GM19397 (cell line): Measurements from ENCODE around the gene LRMDA.
A peak's percentile ranks its signal among the peaks of the same experiment; 100 is the strongest.
"Not testable (repeated sequence)": the region's sequence is repeated elsewhere in the genome, so short reads cannot be mapped to it uniquely, and the experiment has no call there.

Experiments
- ATAC-seq: cut with Tn5 transposase; IDR thresholded peaks from one replicate; pipeline ENCODE4 v1.9.1; 2021; ENCODE audit warnings: mild to moderate bottlenecking, moderate library complexity; ENCODE audit not compliant: unreplicated experiment

LRMDA gene

DNA sequence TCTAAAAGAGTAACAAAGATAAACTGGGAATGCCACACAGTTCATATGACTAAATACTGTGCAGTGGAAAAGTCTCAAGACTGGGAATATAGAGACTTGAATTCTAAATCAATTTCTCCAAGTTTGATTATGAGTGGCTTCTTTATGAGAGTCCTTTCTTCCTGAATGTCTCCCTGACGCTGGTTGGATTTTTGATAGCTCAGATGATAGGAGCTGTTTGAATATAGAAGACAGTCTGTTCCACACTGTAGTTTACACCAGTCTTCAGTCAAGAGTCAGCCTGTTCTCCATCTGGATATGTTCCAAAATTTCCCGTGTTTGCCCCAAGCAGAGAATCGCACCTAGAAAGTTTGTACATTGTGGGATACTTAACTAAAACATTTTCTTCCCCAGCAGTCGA is 173.7 kb downstream of the LRMDA start:
- ATAC-seq, result no peak

DNA sequence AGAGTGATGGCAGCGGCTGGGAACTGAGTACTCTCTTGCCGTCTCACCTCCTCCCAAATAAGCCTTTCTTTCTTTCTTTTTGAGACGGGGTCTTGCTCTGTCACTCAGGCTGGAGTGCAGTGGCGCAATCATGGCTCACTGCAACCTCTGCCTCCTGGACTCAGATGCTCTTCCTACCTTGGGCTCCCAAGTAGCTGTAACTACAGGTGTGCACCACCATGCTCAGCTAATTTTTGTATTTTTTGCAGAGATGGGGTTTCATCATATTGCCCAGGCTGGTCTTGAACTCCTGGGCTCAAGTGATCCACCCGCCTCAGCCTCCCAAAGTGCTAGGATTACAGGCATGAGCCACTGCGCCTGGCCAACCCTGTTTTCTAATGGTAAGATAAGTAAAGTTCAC is 174.4 kb downstream of the LRMDA start:
- ATAC-seq, result not testable (repeated sequence)

DNA sequence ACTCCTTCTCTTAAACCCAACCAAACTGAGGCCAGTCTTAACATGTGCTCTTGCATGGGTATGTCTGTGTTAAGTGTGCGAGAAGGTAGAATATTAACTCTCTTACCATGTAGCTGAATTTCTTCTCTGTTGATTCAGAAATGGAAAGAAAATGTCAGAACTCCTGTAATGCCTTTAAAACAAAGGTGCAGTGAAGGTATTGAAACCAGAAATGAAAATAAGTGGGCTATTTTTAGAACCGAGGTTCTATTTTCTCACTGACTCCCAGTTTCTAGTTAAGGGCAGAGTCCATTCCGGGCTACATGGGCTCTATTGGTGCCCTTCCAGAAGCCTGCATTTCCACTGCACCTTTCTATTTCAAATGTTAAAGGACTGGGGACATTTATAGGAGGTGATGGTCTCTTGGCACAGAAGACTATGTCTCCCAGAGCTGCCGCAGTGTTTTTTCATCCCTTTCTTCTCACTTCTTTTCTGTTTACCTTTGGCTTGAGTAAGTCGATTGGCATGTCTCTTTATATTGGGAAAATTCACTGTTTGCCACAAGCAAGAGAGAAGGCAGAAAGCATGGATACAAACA is 174.9 kb downstream of the LRMDA start:
- peak; percentile 62 for ATAC-seq

DNA sequence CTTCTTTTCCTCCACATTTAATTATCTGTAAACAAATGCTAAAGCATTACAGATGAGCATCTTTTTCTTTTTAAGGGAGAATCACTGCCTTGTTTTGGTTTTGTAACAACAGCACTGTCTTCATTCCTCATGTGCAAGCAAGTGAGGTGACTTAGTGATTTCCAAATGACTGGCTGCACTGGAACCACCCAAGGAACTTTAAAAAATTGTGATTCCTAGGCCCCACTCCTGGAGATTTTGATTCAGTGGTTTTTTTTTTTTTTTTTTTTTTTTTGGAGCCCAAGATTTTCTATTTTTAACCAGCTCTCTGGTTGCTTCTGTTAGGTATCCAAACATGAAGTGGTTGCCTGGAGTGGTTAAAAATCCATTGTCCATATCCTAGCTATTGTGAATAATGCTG is 176.2 kb downstream of the LRMDA start:
- ATAC-seq, result no peak

DNA sequence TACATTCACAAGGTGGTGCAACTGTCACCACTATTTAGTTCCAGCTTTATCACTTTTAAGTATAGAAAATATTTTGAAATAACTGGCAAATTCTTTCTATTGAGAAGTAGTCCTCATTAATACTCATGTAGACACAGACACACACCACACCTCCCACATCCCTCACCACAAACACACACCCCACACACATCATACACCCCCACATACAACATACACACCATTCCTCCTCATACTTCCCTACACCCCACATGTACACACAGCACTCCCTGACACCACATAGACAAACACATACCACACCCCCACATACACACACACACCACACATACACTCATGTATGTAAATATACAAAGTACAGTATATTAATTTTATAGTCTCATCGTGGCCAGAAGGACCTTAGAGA is 178.8 kb downstream of the LRMDA start:
- no peak for ATAC-seq

DNA sequence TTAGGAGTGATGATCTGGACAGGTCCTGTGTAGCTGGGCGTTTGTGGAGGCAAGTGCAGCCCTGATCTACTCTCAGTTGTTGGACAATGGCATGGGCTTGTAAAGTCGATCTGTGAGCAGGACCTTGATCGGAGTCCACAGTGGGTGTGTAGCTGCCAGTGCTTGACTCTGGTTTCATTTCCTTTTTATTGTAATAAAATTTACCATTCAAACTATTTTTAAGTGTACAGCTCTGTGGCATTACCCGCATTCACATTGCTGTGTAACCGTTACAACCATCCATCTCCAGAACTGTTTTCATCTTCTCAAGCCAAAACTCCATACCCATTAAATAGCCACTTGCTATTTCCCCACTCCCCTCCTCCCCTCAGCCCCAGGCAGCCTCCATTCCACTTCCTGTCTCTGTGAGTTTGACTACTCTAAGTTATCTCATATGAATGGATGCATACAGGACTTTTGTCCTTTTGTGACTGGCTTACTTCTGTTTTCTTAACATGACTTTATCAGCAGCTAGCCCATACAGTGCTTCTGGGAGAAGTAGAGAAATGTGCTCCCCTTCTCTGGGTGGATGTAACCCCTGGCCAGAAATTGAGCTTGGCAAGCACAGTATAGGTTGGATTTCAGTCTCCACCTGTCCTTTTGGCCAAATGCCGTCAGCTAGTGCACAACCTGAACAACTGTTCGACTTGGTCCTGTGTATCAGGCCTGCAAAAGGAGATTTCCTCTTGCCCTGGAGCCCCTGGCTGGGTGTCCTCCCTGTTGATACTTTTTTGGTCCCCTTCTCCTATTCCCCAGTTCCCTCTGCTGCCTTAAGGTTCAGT is 180.0 kb downstream of the LRMDA start:
- no peak for ATAC-seq

DNA sequence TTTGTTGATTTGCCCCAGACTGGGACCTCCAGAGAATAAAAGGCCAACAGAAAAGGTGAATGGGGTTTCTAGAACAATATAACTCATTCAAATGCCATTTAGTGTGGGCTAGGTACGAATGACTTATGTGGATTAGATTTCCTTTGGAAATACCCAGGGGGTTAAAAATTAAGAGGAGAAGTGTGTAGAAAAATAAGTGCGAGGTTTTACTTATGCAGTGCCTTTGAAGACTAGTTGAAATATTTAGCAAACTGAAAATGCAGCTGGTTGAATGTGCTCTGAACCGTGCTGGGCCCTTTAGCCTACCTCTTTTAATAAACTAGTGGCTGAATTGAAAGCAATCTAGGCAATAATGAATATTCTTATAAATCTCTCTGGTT is 180.6 kb downstream of the LRMDA start:
- ATAC-seq, result no peak

DNA sequence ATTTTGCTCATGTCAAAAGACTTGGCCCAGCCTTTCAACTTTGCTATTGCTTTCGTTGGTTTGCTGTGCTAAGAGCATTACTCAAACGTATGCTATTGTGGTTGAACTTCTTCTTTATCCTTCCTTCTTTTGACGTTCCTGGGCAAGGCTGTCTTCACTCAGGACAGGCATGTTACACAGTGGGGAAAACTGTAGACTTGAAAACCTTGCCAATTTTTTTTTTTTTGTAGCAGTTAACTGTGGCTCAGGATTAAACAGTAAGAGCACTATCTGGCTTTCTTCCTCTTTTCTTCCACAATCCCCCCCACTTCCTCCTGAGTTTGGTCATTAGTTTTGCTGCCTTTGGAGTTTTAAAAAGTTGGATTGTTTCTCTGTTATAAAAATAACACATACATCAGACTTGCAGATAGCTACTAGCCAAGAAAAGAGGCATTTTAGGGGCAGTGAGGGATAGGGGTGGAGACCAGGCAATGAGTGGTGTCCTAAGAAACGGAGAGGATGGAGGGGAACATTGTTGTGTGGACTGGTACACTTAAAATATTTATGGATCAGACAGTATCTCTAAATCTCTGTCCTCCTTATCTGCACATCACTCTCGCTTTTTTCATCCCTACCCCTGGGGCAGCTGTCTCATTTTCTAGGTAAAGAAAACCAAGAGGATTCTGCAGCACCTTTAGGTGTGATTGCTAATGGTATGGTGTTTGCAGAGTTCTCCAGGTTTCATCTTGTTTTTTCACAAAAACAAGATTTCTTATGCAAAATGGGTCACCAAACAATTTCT is 181.7 kb downstream of the LRMDA start:
- ATAC-seq, result peak; percentile 25

DNA sequence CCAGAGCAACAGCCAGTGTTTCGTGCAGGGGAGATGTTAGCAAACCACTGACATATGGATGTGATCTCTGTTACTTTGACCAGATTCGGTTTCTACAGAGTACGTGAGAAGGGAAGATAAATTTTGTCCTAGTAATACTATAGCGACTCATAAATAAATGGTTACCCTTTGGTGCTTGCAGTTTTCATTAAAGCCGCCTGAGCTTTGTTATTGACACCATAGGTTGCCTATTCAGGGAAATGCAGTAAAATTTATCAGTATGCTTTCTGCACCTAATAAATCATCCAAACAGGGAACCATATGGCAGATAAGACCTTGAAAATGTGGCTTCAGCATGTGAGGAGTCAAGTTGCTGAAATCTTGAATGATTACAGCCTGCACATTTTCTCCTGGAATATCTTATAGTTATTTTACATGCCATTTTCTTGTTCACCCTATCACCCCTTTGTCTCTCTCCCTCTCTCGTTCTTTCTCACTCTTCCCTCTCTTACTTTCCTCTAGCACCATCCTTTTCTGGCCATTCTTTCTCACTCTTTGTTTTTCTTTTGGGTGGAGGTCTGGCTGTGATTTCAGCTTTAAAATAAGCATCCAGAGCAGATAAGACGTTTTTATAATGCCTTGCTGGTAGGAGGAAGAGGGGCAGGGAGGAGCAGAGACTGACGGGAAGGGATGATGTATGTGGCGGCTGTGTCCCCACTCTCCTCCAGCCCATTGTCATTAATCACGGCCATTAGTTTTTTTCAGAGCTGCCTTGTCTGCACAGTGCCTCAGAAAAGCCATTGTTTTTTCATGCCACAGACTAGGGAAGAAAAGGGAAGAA is 182.5 kb downstream of the LRMDA start:
- peak; percentile 46 for ATAC-seq

DNA sequence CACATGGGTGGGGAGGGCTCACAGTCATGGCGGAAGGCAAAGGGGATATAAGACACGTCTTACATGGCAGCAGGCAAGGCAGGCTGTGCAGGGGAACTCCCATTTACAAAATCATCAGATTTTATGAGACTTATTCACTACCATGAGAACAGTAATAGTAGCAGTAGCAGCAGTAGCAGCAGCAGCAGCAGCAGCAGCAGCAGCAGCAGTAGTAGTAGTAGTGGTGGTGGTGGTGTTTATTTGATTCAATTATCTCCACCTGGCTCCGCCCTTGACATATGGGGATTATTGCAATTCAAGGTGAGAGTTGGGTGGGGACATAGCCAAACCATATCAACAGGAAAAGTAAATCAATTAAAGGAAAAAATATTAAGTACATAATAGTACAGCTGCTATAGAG is 184.7 kb downstream of the LRMDA start:
- no peak for ATAC-seq

DNA sequence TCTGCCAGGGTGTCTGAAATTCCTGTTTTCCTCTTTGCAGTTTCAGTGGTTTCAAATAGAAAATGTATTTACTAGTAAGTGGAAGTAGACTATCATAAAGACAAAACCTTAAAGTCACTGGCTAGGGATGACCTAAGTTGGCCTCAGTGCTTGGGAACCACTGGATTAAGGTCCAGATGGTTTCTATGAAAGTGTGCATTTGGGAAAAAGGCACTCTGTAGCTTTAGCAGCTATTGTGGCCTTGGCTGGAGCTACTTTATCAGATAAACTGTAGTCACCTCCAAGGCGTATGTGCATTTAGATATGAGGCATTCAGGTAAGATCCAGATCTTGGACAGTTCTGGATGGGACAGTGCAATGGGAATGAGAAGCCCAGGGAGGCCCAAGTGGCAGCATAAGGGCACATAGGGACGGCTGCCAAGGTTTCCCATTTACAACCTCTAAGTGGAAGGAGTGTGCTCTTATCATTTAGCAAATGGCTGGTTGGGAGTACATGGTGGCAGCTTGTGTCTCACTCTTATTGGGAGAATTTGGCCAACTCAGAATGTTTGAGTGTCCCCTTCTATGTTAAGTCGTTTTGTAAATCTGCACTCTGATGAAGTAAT is 185.6 kb downstream of the LRMDA start:
- ATAC-seq, result no peak

DNA sequence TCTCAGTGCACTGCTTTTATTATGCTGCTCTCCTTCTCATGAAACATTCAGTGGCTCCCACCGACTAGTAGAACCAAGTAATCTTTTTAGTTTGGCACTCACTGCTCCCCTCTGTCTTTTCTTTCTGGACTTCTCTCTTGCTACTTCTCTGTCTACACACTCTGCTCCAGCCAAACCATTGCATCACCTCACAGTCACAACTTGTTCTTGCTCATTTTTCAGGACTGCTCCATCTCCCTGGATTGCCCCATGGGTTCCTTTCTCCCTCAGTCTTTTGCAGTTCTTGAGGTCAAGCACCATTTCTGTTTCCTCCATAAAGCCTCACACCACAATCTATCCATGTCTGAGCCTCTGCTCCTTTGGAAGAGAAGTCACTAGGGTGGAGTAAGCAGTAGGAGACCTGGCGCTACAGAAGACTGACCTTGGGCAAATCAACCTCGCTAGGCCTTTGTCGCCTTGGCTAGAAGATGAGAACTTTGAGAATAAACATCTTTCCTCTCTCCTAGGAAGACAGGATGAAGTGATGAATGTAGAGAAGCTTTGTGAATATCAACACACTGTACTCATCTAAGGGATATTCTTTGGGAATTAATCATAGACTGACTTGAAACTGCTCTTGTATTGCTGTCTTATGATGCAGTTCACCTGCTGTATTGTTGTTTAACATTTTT is 186.2 kb downstream of the LRMDA start:
- no peak for ATAC-seq

DNA sequence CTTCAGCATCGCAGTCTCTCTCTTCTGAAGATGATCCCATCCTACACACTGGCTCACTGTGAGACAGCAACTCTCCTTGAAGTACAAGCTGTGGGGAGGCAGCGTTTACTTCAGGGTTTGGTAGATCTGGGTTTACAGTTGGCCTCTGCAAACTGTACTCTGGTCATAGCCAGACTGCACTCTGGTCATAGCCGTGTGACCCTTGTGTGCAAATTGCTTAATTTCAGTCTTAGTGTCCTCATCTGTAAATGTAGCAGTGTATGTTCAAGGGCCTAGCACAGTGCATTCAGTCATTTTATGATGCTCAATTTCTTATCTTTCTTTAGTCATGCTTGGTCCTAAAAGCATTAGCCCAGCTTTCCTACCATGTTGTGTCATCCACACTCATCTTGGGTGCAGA is 188.2 kb downstream of the LRMDA start:
- no peak for ATAC-seq

DNA sequence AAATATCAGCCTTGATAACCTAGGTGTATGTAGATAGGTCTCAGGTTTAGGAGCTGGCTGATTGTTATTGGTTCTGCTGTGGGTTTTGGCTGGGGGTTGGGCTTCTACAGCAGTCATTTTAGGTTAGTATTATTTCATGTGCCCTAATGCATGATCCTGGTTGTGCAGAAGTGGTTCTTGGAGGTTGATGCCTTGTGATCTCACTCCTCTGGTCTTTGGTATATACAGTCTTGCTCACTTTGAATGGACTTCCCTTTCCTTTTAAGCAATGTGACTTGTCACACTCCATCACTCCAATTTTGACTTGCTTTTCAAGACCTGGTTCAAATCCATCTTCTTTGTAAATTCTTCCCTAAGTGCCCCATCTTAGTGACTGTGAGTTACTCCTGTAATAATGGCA is 188.9 kb downstream of the LRMDA start:
- ATAC-seq, result no peak

DNA sequence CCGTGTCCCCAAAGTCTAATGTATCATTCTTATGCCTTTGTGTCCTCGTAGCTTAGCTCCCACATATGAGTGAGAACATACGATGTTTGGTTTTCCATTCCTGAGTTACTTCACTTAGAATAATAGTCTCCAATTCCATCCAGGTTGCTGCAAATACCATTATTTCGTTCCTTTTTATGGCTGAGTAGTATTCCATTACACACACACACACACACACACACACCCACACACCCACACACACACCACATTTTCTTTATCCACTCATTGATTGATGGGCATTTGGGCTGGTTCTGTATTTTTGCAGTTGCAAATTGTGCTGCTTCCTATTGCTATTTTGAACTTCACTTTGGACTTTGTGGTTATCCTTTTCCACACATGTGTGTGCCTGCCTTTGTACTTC is 189.6 kb downstream of the LRMDA start:
- ATAC-seq, result not testable (repeated sequence)

DNA sequence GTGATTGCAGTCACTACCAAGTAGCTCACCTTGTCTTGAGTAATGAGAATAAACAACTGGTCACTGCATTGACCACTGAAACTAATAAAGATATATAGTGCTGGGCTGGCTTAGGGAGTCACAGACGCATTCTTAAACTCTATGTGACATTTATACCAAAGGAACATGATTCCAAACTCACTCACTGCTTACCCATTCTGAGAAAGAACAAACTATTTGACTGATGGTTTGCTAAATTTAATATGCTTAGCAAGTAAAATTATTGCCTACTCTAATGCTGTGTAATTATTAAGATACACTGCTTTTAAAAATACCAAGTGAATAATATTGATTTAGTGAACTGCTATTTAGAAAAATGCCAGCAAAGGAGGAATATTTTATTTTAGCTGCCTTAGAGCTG is 191.1 kb downstream of the LRMDA start:
- ATAC-seq, result no peak

DNA sequence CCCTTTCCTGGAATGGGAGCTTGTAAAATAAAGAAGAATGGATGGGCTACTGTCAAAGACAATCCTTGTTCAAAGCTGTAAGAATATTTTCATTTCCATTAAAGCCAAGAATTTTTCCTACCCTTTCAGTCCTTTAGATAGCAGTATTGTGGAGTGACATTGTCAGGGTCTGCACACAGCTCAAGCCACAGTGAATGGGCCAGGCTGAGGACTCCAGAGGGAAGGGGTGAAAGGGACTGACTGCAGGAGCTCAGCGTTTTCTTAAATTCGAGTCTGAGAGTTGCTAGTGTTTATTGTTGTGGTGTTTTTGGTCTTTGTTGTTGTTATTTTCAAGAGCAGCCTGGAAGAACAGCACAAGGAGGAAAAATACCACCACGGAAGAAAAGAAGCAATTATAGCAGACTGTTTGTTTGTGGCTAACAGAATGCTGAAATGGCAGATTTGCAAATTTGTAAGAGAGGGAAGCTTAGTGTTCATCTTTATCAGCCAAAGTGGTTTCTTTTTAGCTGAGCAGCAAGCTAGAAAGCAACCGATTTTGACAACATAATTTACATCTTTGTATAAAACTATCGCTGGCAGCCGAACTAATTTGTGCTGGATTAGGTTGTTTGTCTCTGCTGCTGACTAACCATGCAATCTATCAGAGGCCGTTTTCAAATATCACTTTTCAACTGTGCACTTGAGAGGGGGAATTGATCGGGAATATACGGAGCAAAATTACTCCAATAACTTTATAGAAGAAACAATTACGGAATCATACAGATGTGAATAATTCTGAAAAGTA is 192.1 kb downstream of the LRMDA start:
- no peak for ATAC-seq

DNA sequence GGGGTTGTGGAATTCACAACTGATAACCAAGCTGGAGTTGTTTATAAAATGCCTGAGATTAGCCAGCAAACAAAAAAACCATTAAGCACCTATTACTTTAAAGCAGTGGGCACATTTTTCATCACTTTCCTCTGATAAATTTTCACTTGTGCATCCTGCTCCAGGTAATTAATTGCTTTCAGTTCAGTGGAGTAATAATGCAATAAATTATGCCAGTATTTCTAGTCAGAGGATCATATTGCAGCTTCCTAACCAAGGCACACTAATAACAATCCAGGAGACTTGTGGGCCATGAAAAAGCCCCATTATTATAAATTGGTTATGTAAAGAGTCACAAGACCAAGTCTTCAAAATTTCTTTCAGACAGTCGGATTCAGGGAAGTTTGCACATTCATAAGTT is 193.2 kb downstream of the LRMDA start:
- no peak for ATAC-seq

DNA sequence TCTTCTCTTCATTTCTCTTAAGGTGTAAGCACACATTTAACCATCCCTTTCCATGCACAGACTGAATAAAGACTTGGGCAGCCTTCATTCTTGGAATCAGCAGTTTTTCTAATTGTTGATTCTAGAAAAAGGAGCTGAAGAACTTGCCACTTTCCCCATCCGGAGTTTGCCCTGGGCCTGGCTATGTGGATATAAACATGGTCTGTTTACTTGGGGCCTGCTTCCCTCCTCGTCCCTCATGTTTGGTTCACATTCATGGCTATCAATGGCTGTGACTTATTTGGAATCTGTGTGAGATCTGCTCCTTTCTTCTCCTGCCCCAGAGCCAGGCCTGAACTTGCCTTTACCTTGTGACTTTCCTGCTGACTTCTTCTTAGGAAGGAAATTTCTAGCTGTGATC is 199.3 kb downstream of the LRMDA start:
- no peak for ATAC-seq
